Medulla oblongata (tissue), 1 donor: ENCODE measurements around the gene LIFR.
A peak's percentile ranks its signal among the peaks of the same experiment; 100 is the strongest.
"Not testable (repeated sequence)": the region's sequence is repeated elsewhere in the genome, so short reads cannot be mapped to it uniquely, and the experiment has no call there.

Experiments
- DNase-seq: peaks from one replicate; pipeline ENCODE4 v3.0.0-alpha.2; 2015; ENCODE audit errors: extremely low spot score

Gene LIFR

GRCh38 chr5:38516649-38517048 lies 39.8 kb downstream of the LIFR start:
- DNase-seq, result not testable (repeated sequence)

- peak; percentile 46 for DNase-seq
Observed at GRCh38 chr5:38515646-38516045, 40.8 kb downstream of the LIFR start.

- DNase-seq, result no peak
Observed at GRCh38 chr5:38515092-38515491, 41.4 kb downstream of the LIFR start.

- DNase-seq, result no peak
Observed at GRCh38 chr5:38509185-38509584, 47.3 kb downstream of the LIFR start.

- DNase-seq, result no peak
Observed at GRCh38 chr5:38506302-38506701, 50.1 kb downstream of the LIFR start.

- no peak for DNase-seq
Observed at GRCh38 chr5:38500573-38501260, 55.7 kb downstream of the LIFR start.

GRCh38 chr5:38497946-38498345 lies 58.5 kb downstream of the LIFR start:
- peak; percentile 27 for DNase-seq

GRCh38 chr5:38494763-38495162 lies 61.7 kb downstream of the LIFR start:
- DNase-seq, result no peak

GRCh38 chr5:38494175-38494574 lies 62.3 kb downstream of the LIFR start:
- DNase-seq, result no peak

- no peak for DNase-seq
Observed at GRCh38 chr5:38483805-38484398, 72.5 kb downstream of the LIFR start.

GRCh38 chr5:38479315-38479904 lies 77.0 kb downstream of the LIFR start:
- DNase-seq, result no peak

GRCh38 chr5:38478878-38479277 lies 77.6 kb downstream of the LIFR start:
- DNase-seq, result peak; percentile 33

GRCh38 chr5:38478166-38478565 lies 78.3 kb downstream of the LIFR start:
- DNase-seq, result peak; percentile 21

GRCh38 chr5:38473008-38473407 lies 83.4 kb downstream of the LIFR start:
- no peak for DNase-seq

GRCh38 chr5:38472541-38472940 lies 83.9 kb downstream of the LIFR start:
- no peak for DNase-seq

- no peak for DNase-seq
Observed at GRCh38 chr5:38471709-38472108, 84.7 kb downstream of the LIFR start.

GRCh38 chr5:38469707-38470267 lies 86.7 kb downstream of the LIFR start:
- DNase-seq, result no peak

- DNase-seq, result peak; percentile 72
Observed at GRCh38 chr5:38468978-38469706, 87.3 kb downstream of the LIFR start.

GRCh38 chr5:38468202-38468673 lies 88.2 kb downstream of the LIFR start:
- no peak for DNase-seq

GRCh38 chr5:38467353-38468040 lies 88.9 kb downstream of the LIFR start:
- DNase-seq, result peak; percentile 41

- peak; percentile 73 for DNase-seq
Observed at GRCh38 chr5:38466424-38467189, 89.8 kb downstream of the LIFR start.
